Hematopoietic multipotent progenitor cell treated with erythropoietin and hydrocortisone succinate and interleukin-3 and kit ligand, for 6 days (in vitro differentiated cells): Measurements from ENCODE around the gene SLC15A2.
"Not testable (repeated sequence)": the region's sequence is repeated elsewhere in the genome, so short reads cannot be mapped to it uniquely, and the experiment has no call there.

Experiments
- DNase-seq: peaks from one replicate; pipeline ENCODE4 v3.0.0-alpha.2; 2015

SLC15A2 gene

GRCh38 chr3:121938141-121938855 is 44.1 kb downstream of the SLC15A2 start:
- DNase-seq, result not testable (repeated sequence)

- DNase-seq, result no peak
Observed at GRCh38 chr3:121941592-121941991, 47.4 kb downstream of the SLC15A2 start.

GRCh38 chr3:121942116-121942786 is 48.0 kb downstream of the SLC15A2 start:
- no peak for DNase-seq

GRCh38 chr3:121943431-121943830 is 49.2 kb downstream of the SLC15A2 start:
- no peak for DNase-seq

GRCh38 chr3:121948641-121949040 is 54.4 kb downstream of the SLC15A2 start:
- DNase-seq, result no peak

- DNase-seq, result no peak
Observed at GRCh38 chr3:121951291-121951919, 57.2 kb downstream of the SLC15A2 start.

- no peak for DNase-seq
Observed at GRCh38 chr3:121956363-121956762, 62.2 kb downstream of the SLC15A2 start.

GRCh38 chr3:121957674-121958415 is 63.6 kb downstream of the SLC15A2 start:
- no peak for DNase-seq

- DNase-seq, result no peak
Observed at GRCh38 chr3:121958801-121959200, 64.6 kb downstream of the SLC15A2 start.

- no peak for DNase-seq
Observed at GRCh38 chr3:121961283-121961682, 67.1 kb downstream of the SLC15A2 start.

- no peak for DNase-seq
Observed at GRCh38 chr3:121962443-121962842, 68.2 kb downstream of the SLC15A2 start.

GRCh38 chr3:121963608-121964007 is 69.4 kb downstream of the SLC15A2 start:
- DNase-seq, result no peak

GRCh38 chr3:121969631-121970030 is 75.4 kb downstream of the SLC15A2 start:
- peak; percentile 14 for DNase-seq

- peak; percentile 7 for DNase-seq
Observed at GRCh38 chr3:121970047-121970446, 75.8 kb downstream of the SLC15A2 start.

- no peak for DNase-seq
Observed at GRCh38 chr3:121974601-121975111, 80.5 kb downstream of the SLC15A2 start.

GRCh38 chr3:121975702-121976302 is 81.6 kb downstream of the SLC15A2 start:
- no peak for DNase-seq

- DNase-seq, result no peak
Observed at GRCh38 chr3:121976727-121977126, 82.5 kb downstream of the SLC15A2 start.

GRCh38 chr3:121979246-121979645 is 85.0 kb downstream of the SLC15A2 start:
- DNase-seq, result no peak

GRCh38 chr3:121979734-121980449 is 85.7 kb downstream of the SLC15A2 start:
- DNase-seq, result no peak

GRCh38 chr3:121980450-121980796 is 86.2 kb downstream of the SLC15A2 start:
- DNase-seq, result no peak

- DNase-seq, result no peak
Observed at GRCh38 chr3:121981473-121981872, 87.3 kb downstream of the SLC15A2 start.

GRCh38 chr3:121985846-121986245 is 91.6 kb downstream of the SLC15A2 start:
- DNase-seq, result no peak
